Measurements from ENCODE around the gene ZKSCAN5. TPM values are rescaled to one million over a fixed set of nuclear protein-coding genes. Genes with fewer than 3 reads are reported as not detected.

ZKSCAN5 gene
- total RNA-seq, 1 experiment from 2014 or later = 10.2 TPM

DNA sequence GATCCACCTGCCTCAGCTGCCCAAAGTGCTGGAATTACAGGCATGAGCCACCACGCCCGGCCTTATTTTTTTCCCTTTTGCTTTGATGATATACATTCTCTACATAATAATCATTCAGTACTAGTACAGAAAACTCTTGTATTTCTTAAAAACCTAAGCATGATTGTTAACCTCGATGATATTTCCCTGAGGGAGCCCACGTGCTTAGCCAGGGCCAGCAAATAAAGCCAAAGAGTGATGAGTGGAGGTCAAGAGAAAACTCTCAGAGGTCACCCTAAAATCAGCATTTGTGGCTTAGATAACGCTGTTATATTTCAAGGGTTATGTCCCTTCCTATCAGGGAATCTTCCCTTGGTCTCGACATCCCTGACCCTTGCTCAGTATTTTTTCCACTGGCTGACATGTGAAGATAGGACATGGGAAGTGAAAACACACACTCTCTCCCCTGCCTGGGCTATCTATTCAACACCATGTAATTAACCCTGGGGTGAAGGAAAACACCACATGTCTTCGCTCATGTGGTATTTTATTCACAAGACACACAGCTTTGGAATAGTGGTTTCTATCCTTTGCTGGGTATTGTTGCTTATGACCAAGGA, 34.9 kb downstream of the ZKSCAN5 start (continued):
- TF ChIP-seq JUND (IDR thresholded peaks at IDR 0.05) = no peak
- TF ChIP-seq POLR2A (IDR thresholded peaks at IDR 0.05; ENCODE audit: borderline replicate concordance, extremely low read depth, insufficient read depth, insufficient read length) = no peak
- TF ChIP-seq MAX (IDR thresholded peaks at IDR 0.05) = no peak

GRCh38 chr7:99540542-99540941, 36.1 kb downstream of the ZKSCAN5 start:
- Histone ChIP-seq H3K9me2 (ENCODE audit: insufficient read depth) (no peaks in the 10 kb centered on the region), H3K9ac (ENCODE audit: low read length) (no peak overlapping the region), H3K36me3 (ENCODE audit: control insufficient read depth in 1 of 2, insufficient read depth in 2 of 2, low read length in 2 of 2) (no peaks in the 10 kb centered on the region), H3K9me3 (ENCODE audit: control insufficient read depth in 1 of 2, insufficient read depth in 1 of 2, low read depth in 1 of 2, low read length in 2 of 2) (peaks cover 7 to 13% of the 10 kb centered on the region in 2 experiments; a peak in 2 of 4 replicates), H3K27me3 (ENCODE audit: insufficient read depth, low read length) (no peaks in the 10 kb centered on the region), H2AFZ (ENCODE audit: low read depth, low read length, poor library complexity, severe bottlenecking) (no peak overlapping the region), H3K79me2 (ENCODE audit: insufficient read depth, low read length) (no peaks in the 10 kb centered on the region), H3K4me1 (ENCODE audit: control insufficient read depth in 1 of 2, insufficient read depth in 2 of 2, low read length in 2 of 2) (no peaks in the 10 kb centered on the region), H3K4me3 (replicated peaks in 1 of 2; ENCODE audit: low read depth in 1 of 2, low read length in 2 of 2) (no peak overlapping the region), H3K4me2 (ENCODE audit: low read length) (no peak overlapping the region), H3K27ac (ENCODE audit: low read depth, low read length) (no peak overlapping the region), H4K20me1 (ENCODE audit: insufficient read depth) (no peaks in the 10 kb centered on the region)
- DNase-seq (ENCODE audit: low read depth, low spot score) = no peak
- BruUV-seq (replicated peaks) = no TSS peak
- RAD21 ChIA-PET (ENCODE audit: low non-redundant PET in 1 of 2, low total read pairs in 2 of 2, uncharacterized antibody in 2 of 2, unreplicated experiment in 2 of 2) = no interaction called here
- intact Hi-C loops (cut with micrococcal nuclease) = no loop called here
- POLR2A ChIA-PET = interaction anchor here (1.1 kb wide), 1 partner anchor 19 kb away, joined by 3 read pairs; no protein-coding TSS in a partner anchor
- ATAC-seq = no peak
- CTCF ChIA-PET = no interaction called here
- no peak for TF ChIP-seq RAD21 (IDR thresholded peaks at IDR 0.05; ENCODE audit: low read depth)
- no peak for TF ChIP-seq CBX3 (IDR thresholded peaks at IDR 0.05; ENCODE audit: low read depth)
- no peak for TF ChIP-seq ZNF274 (IDR thresholded peaks at IDR 0.05; ENCODE audit: low read depth, low read length)
- TF ChIP-seq EGR1 (IDR thresholded peaks at IDR 0.05; ENCODE audit: low read depth) = no peak
- no peak for TF ChIP-seq SP1 (IDR thresholded peaks at IDR 0.05; ENCODE audit: low read depth)
- no peak for TF ChIP-seq ELF1 (IDR thresholded peaks at IDR 0.05; ENCODE audit: borderline replicate concordance, low read depth)
- no peak for TF ChIP-seq POLR2AphosphoS5 (IDR thresholded peaks at IDR 0.05; ENCODE audit: low read depth, low read length)
- TF ChIP-seq SIN3A (IDR thresholded peaks at IDR 0.05; ENCODE audit: low read depth) = no peak
- TF ChIP-seq CEBPB (IDR thresholded peaks at IDR 0.05; ENCODE audit: low read depth) = no peak
- TF ChIP-seq, protein P1, sequence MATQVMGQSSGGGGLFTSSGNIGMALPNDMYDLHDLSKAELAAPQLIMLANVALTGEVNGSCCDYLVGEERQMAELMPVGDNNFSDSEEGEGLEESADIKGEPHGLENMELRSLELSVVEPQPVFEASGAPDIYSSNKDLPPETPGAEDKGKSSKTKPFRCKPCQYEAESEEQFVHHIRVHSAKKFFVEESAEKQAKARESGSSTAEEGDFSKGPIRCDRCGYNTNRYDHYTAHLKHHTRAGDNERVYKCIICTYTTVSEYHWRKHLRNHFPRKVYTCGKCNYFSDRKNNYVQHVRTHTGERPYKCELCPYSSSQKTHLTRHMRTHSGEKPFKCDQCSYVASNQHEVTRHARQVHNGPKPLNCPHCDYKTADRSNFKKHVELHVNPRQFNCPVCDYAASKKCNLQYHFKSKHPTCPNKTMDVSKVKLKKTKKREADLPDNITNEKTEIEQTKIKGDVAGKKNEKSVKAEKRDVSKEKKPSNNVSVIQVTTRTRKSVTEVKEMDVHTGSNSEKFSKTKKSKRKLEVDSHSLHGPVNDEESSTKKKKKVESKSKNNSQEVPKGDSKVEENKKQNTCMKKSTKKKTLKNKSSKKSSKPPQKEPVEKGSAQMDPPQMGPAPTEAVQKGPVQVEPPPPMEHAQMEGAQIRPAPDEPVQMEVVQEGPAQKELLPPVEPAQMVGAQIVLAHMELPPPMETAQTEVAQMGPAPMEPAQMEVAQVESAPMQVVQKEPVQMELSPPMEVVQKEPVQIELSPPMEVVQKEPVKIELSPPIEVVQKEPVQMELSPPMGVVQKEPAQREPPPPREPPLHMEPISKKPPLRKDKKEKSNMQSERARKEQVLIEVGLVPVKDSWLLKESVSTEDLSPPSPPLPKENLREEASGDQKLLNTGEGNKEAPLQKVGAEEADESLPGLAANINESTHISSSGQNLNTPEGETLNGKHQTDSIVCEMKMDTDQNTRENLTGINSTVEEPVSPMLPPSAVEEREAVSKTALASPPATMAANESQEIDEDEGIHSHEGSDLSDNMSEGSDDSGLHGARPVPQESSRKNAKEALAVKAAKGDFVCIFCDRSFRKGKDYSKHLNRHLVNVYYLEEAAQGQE (IDR thresholded peaks at IDR 0.05; ENCODE audit: low read depth) = no peak
- TF ChIP-seq, protein P2, sequence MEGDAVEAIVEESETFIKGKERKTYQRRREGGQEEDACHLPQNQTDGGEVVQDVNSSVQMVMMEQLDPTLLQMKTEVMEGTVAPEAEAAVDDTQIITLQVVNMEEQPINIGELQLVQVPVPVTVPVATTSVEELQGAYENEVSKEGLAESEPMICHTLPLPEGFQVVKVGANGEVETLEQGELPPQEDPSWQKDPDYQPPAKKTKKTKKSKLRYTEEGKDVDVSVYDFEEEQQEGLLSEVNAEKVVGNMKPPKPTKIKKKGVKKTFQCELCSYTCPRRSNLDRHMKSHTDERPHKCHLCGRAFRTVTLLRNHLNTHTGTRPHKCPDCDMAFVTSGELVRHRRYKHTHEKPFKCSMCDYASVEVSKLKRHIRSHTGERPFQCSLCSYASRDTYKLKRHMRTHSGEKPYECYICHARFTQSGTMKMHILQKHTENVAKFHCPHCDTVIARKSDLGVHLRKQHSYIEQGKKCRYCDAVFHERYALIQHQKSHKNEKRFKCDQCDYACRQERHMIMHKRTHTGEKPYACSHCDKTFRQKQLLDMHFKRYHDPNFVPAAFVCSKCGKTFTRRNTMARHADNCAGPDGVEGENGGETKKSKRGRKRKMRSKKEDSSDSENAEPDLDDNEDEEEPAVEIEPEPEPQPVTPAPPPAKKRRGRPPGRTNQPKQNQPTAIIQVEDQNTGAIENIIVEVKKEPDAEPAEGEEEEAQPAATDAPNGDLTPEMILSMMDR (IDR thresholded peaks at IDR 0.05 in 2 of 3, conservative IDR thresholded peaks at IDR 0.05 in 1 of 3; ENCODE audit: borderline replicate concordance in 1 of 3, insufficient read depth in 1 of 3, low read depth in 2 of 3, low read length in 2 of 3) = no peak
- no peak for TF ChIP-seq TCF7L2 (IDR thresholded peaks at IDR 0.05; ENCODE audit: borderline replicate concordance, extremely low read depth, insufficient read depth, insufficient read length)
- no peak for TF ChIP-seq YY1 (IDR thresholded peaks at IDR 0.05; ENCODE audit: extremely low read depth, insufficient replicate concordance, low read depth, low read length)
- TF ChIP-seq ZBTB33 (IDR thresholded peaks at IDR 0.05; ENCODE audit: extremely low read depth, insufficient replicate concordance, low read length) = no peak
- no peak for TF ChIP-seq MAX (IDR thresholded peaks at IDR 0.05)
- no peak for TF ChIP-seq JUND (IDR thresholded peaks at IDR 0.05)

All from HCT116 (cell line).